C4-2B (cell line): Measurements from ENCODE around the gene SLC5A5.

Experiments
- ZFX ChIP-seq: fragments of 450-650 bp; IDR thresholded peaks from 2 replicates; pipeline ENCODE4 v1.6.1; 2017
- TF ChIP-seq, protein P1 (sequence below): fragments of 450-650 bp; conservative IDR thresholded peaks from 2 replicates; pipeline ENCODE4 v1.5.1; 2017; ENCODE audit warnings: mild to moderate bottlenecking

DNA sequence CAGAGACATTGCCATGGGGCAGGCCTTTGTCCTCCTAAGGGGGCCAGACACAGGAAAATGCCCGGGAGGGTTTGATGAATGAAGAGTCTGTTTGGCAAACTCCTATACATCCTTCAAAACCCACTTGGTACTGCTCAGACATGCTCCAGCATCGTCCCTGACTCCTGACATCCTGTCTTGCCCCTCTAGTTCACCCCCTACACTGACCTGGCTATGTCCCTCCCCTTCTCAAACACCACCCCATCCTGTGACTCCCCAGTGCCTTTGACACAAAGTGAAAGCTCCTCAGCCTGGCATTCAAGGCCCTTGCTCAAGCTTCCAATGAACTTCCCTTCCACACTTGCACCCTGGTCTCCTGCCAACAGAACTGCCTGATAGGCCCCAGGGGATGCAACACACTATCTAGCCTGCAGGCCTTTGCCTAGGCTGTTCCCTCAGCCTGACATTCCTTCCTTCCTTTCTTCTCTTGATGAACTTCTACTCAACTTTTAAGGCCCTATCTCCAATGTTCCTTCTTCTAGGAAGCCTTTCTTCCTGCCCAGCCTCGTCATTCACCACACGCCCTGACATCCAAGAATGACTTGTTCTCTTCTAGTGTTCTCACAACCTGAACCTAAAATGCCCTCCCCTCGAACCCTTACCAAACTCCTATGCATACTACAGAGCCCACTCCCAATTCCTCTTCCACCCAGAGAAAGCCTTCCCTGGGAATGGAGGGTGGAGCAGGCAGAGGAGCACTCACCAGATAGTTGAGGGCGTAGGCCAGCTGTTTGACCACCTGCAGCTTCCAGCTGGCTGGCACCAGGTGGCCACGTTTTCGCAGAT, 36.4 kb upstream of the SLC5A5 start:
- TF ChIP-seq, protein P1, sequence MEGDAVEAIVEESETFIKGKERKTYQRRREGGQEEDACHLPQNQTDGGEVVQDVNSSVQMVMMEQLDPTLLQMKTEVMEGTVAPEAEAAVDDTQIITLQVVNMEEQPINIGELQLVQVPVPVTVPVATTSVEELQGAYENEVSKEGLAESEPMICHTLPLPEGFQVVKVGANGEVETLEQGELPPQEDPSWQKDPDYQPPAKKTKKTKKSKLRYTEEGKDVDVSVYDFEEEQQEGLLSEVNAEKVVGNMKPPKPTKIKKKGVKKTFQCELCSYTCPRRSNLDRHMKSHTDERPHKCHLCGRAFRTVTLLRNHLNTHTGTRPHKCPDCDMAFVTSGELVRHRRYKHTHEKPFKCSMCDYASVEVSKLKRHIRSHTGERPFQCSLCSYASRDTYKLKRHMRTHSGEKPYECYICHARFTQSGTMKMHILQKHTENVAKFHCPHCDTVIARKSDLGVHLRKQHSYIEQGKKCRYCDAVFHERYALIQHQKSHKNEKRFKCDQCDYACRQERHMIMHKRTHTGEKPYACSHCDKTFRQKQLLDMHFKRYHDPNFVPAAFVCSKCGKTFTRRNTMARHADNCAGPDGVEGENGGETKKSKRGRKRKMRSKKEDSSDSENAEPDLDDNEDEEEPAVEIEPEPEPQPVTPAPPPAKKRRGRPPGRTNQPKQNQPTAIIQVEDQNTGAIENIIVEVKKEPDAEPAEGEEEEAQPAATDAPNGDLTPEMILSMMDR, result no peak
- no peak for TF ChIP-seq ZFX
